Measurements from ENCODE around the gene NUP50.

NUP50 gene

DNA sequence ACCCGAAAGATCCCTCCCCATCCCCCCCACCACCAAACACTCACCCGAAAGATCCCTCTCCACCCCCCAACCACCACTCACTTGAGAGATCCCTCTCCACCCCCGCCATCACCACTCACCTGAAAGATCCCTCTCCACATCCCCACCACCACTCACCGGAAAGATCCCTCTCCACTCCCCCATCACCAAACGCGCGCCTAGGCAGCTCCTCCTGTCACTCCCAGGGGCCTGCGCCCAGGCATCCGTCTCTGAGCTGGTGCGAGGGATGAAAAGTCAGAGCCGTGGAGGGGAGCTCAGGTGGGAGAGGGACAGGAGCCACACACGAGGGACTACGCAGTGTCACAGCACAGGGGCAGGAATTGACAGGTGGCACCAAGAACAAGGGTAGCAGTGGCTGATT is 65.5 kb downstream of the NUP50 start:
- ATAC-seq (ENCODE audit: low read depth) (no peak), DNase-seq (ENCODE audit: low spot score in 2 of 2) (no peak)
- peaks cover 41% of the 10 kb centered on the region for H3K4me1 Mint-ChIP-seq
- peaks cover 4% of the 10 kb centered on the region for H3K36me3 Mint-ChIP-seq
- no peaks in the 10 kb centered on the region for H3K27me3 Mint-ChIP-seq
- no peak overlapping the region for H3K27ac Mint-ChIP-seq
- no peaks in the 10 kb centered on the region for H3K9me3 Mint-ChIP-seq
- no peak overlapping the region for H3K4me3 Mint-ChIP-seq

GRCh38 chr22:45230026-45230721 is 66.4 kb downstream of the NUP50 start:
- Mint-ChIP-seq H3K27ac (no peak overlapping the region), H3K9me3 (no peaks in the 10 kb centered on the region), H3K36me3 (peaks cover 2% of the 10 kb centered on the region), H3K4me1 (peaks cover 43% of the 10 kb centered on the region), H3K27me3 (no peaks in the 10 kb centered on the region), H3K4me3 (no peak overlapping the region)
- ATAC-seq (ENCODE audit: low read depth) (no peak), DNase-seq (ENCODE audit: low spot score in 2 of 2) (no peak)

DNA sequence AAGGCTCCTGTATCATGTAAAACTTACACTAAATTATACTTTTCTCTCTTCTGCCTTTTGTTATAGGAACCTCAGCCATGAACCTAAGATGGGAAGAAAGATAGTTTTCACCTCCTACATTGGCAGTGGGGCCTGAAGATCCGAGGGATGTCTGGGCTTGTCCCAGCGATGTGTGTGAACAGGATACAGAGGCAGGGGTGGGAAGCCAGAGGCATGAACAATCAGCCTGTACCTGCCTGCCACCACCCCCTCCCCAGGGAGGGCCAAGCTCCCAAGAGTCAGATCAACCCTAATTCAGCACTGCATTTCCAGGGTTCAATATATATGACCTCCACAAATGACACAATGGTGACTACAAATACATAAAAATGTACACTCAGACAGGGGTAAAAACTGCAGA is 67.6 kb downstream of the NUP50 start:
- peak overlapping the region; percentile 35 for H3K27ac Mint-ChIP-seq
- peaks cover 48% of the 10 kb centered on the region for H3K4me1 Mint-ChIP-seq
- peaks cover 2% of the 10 kb centered on the region for H3K36me3 Mint-ChIP-seq
- DNase-seq (ENCODE audit: low spot score in 2 of 2) (no peak), ATAC-seq (ENCODE audit: low read depth) (no peak)
- no peaks in the 10 kb centered on the region for H3K9me3 Mint-ChIP-seq
- no peaks in the 10 kb centered on the region for H3K27me3 Mint-ChIP-seq
- H3K4me3 Mint-ChIP-seq: no peak overlapping the region

DNA sequence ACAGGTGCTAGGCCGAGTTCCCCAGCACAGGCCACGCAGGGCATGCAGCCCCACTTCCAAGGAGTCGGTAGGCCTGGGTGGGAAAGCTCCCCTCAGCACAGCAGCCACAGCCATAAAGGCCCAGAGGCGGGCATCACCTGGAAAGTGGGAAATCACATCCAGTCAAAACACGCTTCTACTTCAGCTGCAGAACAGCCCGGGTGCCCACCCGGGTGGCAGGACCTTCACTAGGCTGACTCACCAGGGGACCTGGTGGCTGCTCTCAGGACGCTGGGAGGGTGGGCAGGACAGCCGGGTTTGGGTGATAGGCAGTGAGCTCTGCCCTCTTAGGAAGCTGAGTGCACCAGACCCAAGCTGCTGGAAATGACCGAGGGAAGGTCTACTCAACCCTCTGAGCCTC is 69.7 kb downstream of the NUP50 start:
- ATAC-seq (ENCODE audit: low read depth) (no peak), DNase-seq (ENCODE audit: low spot score in 2 of 2) (no peak)
- H3K27ac Mint-ChIP-seq: no peak overlapping the region
- H3K9me3 Mint-ChIP-seq: no peaks in the 10 kb centered on the region
- peaks cover 3% of the 10 kb centered on the region for H3K36me3 Mint-ChIP-seq
- peaks cover 42% of the 10 kb centered on the region for H3K4me1 Mint-ChIP-seq
- no peaks in the 10 kb centered on the region for H3K27me3 Mint-ChIP-seq
- no peak overlapping the region for H3K4me3 Mint-ChIP-seq

DNA sequence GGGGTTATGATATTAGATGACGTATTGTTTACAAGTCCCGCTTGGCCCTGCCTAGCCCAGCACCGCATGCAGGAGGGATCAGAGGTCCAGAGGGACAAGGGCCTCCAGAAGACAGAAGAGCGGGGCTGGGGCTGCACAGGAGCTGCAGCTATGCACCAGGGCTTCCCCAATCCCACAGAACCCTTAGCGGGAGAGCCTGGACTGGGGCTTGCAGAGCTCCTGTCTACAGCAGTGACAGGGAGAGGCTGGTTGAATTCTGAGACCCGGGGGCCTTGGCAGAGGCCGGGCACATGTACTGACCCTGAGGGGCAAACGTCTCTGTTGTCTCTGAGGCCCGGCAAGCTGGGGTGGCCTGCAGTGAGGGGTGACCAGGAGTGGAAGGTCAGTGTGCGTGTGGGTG is 70.1 kb downstream of the NUP50 start:
- Mint-ChIP-seq H3K4me3 (no peak overlapping the region), H3K4me1 (peaks cover 45% of the 10 kb centered on the region), H3K36me3 (peaks cover 4% of the 10 kb centered on the region), H3K9me3 (no peaks in the 10 kb centered on the region), H3K27ac (no peak overlapping the region), H3K27me3 (no peaks in the 10 kb centered on the region)
- ATAC-seq (ENCODE audit: low read depth) (no peak), DNase-seq (ENCODE audit: low spot score in 2 of 2) (no peak)

DNA sequence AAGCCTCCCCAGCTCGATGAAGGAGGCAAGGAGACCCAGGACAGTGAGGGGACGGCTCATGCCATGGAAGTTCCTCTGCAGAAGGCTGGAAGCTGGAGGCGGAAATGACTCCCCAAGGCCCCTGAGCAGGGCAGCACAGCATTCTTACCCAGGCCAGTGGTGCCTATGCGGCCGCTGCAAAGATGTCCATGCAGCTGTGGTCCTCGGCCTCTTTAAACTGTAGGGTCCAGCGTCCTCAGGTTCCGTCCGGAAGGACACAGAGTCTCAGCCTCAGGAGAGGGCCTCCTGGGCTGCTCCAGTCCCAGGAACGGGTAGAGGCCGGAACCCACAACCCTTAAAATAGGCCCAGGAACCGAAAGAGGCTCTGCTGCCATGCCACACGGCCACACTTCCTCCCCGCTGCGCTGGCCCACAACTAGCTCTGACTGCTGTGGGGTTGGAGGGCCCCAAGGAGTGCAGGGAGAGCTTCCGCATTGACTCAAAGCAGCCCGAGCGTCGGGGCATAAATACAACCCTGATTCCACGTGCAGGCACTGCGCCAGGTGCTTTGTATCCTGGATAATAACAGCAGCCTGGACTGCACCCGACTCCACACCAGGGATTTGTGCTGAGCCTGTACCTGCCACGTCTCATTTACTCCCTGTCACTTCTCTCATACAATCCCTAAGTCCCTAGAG is 71.5 kb downstream of the NUP50 start:
- Mint-ChIP-seq H3K27me3 (no peaks in the 10 kb centered on the region), H3K4me3 (peak overlapping the region; percentile 80), H3K4me1 (peaks cover 50% of the 10 kb centered on the region), H3K27ac (peak overlapping the region; percentile 87), H3K9me3 (no peaks in the 10 kb centered on the region), H3K36me3 (peaks cover 4% of the 10 kb centered on the region)
- ATAC-seq (ENCODE audit: low read depth) (peak; percentile 85), DNase-seq (ENCODE audit: low spot score in 2 of 2) (peak in 1 of 2 donors; percentile 42)

GRCh38 chr22:45235851-45236342 is 72.2 kb downstream of the NUP50 start:
- DNase-seq (ENCODE audit: low spot score in 2 of 2): no peak
- Mint-ChIP-seq H3K9me3 (no peaks in the 10 kb centered on the region), H3K27me3 (no peaks in the 10 kb centered on the region), H3K36me3 (peaks cover 4% of the 10 kb centered on the region), H3K4me1 (peaks cover 50% of the 10 kb centered on the region), H3K4me3 (peak overlapping the region; percentile 80), H3K27ac (peak overlapping the region; percentile 87)
- ATAC-seq (ENCODE audit: low read depth): peak; percentile 56

DNA sequence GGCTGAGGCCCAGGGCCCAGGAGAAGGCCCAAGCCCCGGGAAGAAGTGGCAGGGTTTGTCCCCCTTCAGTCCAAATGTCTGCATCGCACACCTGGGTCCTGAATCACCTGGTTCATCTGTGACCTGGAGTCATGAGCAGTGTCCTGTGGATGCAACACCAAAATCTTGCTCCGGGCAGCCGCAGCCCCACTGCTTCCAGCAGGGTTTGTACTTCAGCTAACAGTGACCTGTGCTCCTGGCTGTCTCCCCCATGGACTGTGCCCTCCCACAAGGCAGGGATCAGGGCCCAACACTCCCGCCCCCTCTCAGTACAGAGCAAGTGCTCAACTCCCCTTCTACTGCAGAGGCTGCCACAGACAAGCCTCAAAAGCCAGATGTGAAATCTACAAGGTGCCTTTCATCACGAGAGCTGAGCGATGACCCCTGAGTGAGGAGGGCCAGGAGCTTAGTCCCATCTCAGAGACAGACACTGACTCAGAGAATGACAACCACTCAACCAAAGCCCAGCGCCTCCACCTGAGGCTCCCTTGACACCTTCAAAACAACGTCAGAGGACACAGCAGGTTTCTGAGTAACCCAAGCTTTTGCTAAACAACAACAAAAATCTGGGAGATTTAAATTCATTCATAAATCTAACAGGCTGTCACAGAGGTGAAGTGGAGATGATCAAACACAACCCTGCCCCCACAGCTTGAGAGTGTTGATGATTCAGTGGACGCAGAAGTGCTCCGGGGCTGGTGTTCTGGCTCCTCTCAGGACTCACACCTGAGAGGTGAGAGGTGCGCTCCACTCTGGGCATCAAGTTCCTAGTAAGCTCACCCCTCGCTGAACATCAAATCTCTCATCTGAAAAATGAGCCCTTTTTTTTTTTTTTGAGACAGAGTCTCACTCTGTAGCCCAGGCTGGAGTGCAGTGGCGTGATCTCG is 73.6 kb downstream of the NUP50 start:
- Mint-ChIP-seq H3K36me3 (peaks cover 4% of the 10 kb centered on the region), H3K4me3 (no peak overlapping the region), H3K27ac (no peak overlapping the region), H3K4me1 (peaks cover 54% of the 10 kb centered on the region), H3K9me3 (no peaks in the 10 kb centered on the region), H3K27me3 (no peaks in the 10 kb centered on the region)
- ATAC-seq (ENCODE audit: low read depth) (no peak), DNase-seq (ENCODE audit: low spot score in 2 of 2) (no peak)

Measured in memory B cell (primary cell).